Left renal pelvis (tissue), 4 donors: ENCODE data around the gene STEAP3. TPM values are rescaled to one million over a fixed set of nuclear protein-coding genes. Genes with fewer than 3 reads are reported as not detected.

Experiments used
- polyA plus RNA-seq, 4 donors: library from polyadenylated mRNA; unstranded; fragments of 120-200 nt; gene quantifications; one replicate each; pipeline ENCODE4 v1.2.1, GENCODE V29; 2013; ENCODE audit not compliant: insufficient read length in 4 of 4

STEAP3 gene
- polyA plus RNA-seq, 4 donors, result 1.5 to 1.7 (median 1.6) TPM

Other genes with a start within 250 kb of the STEAP3 start
- not detected for gene C1QL2, start 65.1 kb upstream of the STEAP3 start, polyA plus RNA-seq
- gene C2orf76, start 143.0 kb downstream of the STEAP3 start, polyA plus RNA-seq, result 10 to 100 TPM; 19.3 to 29.1 (median 20.3) TPM
- 100 to 1,000 TPM; 102 to 271 (median 257) TPM for gene DBI, start 143.1 kb downstream of the STEAP3 start, polyA plus RNA-seq
- 10 to 100 TPM in 3 of 4 donors, 1 to 10 TPM in 1; 6.4 to 65.3 (median 46.6) TPM for gene TMEM37, start 208.0 kb downstream of the STEAP3 start, polyA plus RNA-seq